K562 treated with DMSO at 1 percent for 48 hours (cell line): ENCODE measurements around the gene GNMT. TPM values are rescaled to one million over a fixed set of nuclear protein-coding genes. Genes with fewer than 3 reads are reported as not detected.

Experiments used
- total RNA-seq: library from RNA; unstranded; fragments of 300-600 nt; gene quantifications from 2 replicates; pipeline ENCODE4 v1.2.3, GENCODE V29; 2022; ENCODE audit warnings: low replicate concordance; ENCODE audit errors: extremely low read depth

GNMT gene
- total RNA-seq = not detected in 2 replicates

GRCh38 chr6:42960243-42961019, at the start of gene GNMT:
Gene GNMT (plus strand): TSS chr6:42960754. CDS start chr6:42960768, 14 bp downstream.

GRCh38 chr6:42915732-42916131, 44.8 kb upstream of the GNMT start, which contains the start of gene PTCRA:
Gene PTCRA (plus strand): TSS chr6:42916053. CDS start chr6:42916070, 17 bp downstream.

GRCh38 chr6:42928986-42929820, 31.4 kb upstream of the GNMT start, which contains the start of gene CNPY3:
Gene CNPY3 (plus strand): TSS chr6:42929480. CDS start chr6:42929571, 91 bp downstream.

GRCh38 chr6:42978839-42979522, 18.4 kb downstream of the GNMT start, which contains the start of gene PEX6:
Gene PEX6 (minus strand): TSS chr6:42979181. CDS start chr6:42979150, 31 bp downstream.

DNA sequence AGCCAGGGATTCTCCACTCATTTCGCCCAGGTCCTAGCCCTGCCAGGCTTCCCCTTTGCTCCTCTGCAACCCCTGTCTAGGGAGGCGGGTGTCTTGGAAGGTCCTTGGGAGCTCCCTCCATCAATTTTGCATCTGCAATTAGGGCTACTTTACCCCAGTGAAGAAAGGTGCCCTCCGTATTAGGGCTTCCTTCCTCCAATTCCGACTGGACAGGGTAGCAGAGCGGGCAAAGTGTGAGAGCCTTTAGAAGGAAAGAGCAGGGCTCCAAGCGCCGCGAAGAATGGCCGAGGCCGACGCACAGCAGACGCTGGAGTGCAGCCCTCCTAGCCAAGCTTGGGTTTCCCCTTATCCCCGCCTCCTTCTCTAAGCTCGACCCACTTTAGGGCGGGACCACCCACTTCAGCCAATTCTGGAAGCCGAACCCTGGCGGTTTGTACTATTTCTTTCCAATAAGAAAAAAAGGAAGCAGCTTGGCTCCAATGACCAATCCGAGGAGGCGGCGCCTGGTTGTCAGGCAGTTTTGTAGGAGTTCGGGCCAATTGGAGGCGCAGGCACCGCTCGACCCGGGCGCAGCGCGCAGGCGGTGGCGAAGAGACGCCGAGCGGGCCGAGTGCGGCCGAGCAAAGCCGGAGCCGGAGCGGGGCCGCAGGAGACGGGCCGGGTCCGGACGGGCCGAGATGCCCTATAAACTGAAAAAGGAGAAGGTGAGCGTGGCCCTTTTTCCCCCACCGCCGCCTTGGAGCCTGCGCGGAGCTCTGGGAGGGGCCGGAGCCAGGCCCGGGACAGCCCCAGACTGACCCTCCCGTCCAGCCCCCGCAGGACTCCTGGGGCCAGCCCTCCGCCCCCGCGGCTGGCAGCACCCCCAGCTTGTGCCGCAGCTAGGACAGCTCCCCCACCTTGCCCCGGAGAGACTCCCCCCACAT, 23.7 kb downstream of the GNMT start, which contains the start of gene PPP2R5D:
TSS of gene PPP2R5D (plus strand) at position 570 of the 923 bp plus-strand sequence. CDS start at position 678, 108 bp downstream.

Other genes starting within 250 kb of the GNMT start
- gene PRPH2, start 238.2 kb upstream of the GNMT start, total RNA-seq = not detected in 2 replicates
- gene TBCC, start 214.7 kb upstream of the GNMT start, total RNA-seq = not detected in 2 replicates
- not detected in 2 replicates for gene BICRAL, start 178.7 kb upstream of the GNMT start, total RNA-seq
- gene RPL7L1, start 81.1 kb upstream of the GNMT start, total RNA-seq = not detected in 2 replicates
- gene PTCRA, start 44.7 kb upstream of the GNMT start, total RNA-seq = not detected in 2 replicates
- gene CNPY3, start 31.3 kb upstream of the GNMT start, total RNA-seq = not detected in 2 replicates
- not detected in 2 replicates for gene PEX6, start 18.4 kb downstream of the GNMT start, total RNA-seq
- not detected in 2 replicates for gene PPP2R5D, start 23.8 kb downstream of the GNMT start, total RNA-seq
- not detected in 2 replicates for gene MEA1, start 53.2 kb downstream of the GNMT start, total RNA-seq
- gene KLHDC3, start 53.5 kb downstream of the GNMT start, total RNA-seq = not detected in 2 replicates
- not detected in 2 replicates for gene RRP36, start 60.9 kb downstream of the GNMT start, total RNA-seq
- gene CUL7, start 93.1 kb downstream of the GNMT start, total RNA-seq = not detected in 2 replicates
- not detected in 2 replicates for gene MRPL2, start 98.7 kb downstream of the GNMT start, total RNA-seq
- gene KLC4, start 98.9 kb downstream of the GNMT start, total RNA-seq = not detected in 2 replicates
- gene PTK7, start 115.6 kb downstream of the GNMT start, total RNA-seq = 95.7 TPM in 1 of 2 replicates, not detected in the other
- gene SRF, start 210.5 kb downstream of the GNMT start, total RNA-seq = not detected in 2 replicates
- not detected in 2 replicates for gene CUL9, start 221.4 kb downstream of the GNMT start, total RNA-seq